OCI-LY3 (cell line): ENCODE data around the gene TMEM132C.

Experiments used
- H2AFZ ChIP-seq: fragments of 200-600, 300-600 bp; shearing (Covaris generic); 2 replicates; pipeline ENCODE4 v1.6.0; 2014; ENCODE audit warnings: antibody characterized with exemption, low read depth, low read length
- H3K27ac ChIP-seq: fragments of 200-600, 300-600 bp; sonication (generic); 2 replicates; pipeline ENCODE4 v1.5.1; 2014; ENCODE audit warnings: mild to moderate bottlenecking, low read length, moderate library complexity, mixed read lengths
- H3K27me3 ChIP-seq: fragments of 200-600, 300-600 bp; sonication (generic); 2 replicates; pipeline ENCODE4 v1.6.1; 2014; ENCODE audit warnings: low read depth, low read length, mixed read lengths
- H3K36me3 ChIP-seq: fragments of 200-600, 300-600 bp; sonication (generic); replicated peaks from 2 replicates; pipeline ENCODE3; 2014; ENCODE audit warnings: low read depth, low read length, mixed read lengths
- H3K4me1 ChIP-seq: fragments of 300-600, 200-600 bp; sonication (generic); 2 replicates; pipeline ENCODE4 v1.6.1; 2014; ENCODE audit warnings: low read length, mixed read lengths
- H3K4me2 ChIP-seq: fragments of 200-600, 300-600 bp; sonication (generic); 2 replicates; pipeline ENCODE4 v1.6.1; 2014; ENCODE audit warnings: low read length, mixed read lengths
- H3K4me3 ChIP-seq: fragments of 300-600, 200-600 bp; sonication (generic); 2 replicates; pipeline ENCODE4 v1.5.1; 2014; ENCODE audit warnings: antibody characterized with exemption, mild to moderate bottlenecking, low read length, moderate library complexity
- H3K79me2 ChIP-seq: fragments of 300-600, 200-600 bp; shearing (Covaris generic); 2 replicates; pipeline ENCODE4 v1.6.1; 2014; ENCODE audit warnings: mild to moderate bottlenecking, low read length, mixed read lengths
- H3K9ac ChIP-seq: fragments of 300-600, 200-600 bp; shearing (Covaris generic); 2 replicates; pipeline ENCODE4 v1.6.0; 2014; ENCODE audit warnings: mild to moderate bottlenecking, low read length, moderate library complexity
- H3K9me3 ChIP-seq: fragments of 200-600, 300-600 bp; shearing (Covaris generic); 2 replicates; pipeline ENCODE4 v1.6.1; 2014; ENCODE audit warnings: low read length, mixed read lengths; ENCODE audit not compliant: insufficient read depth
- H4K20me1 ChIP-seq: fragments of 200-600, 300-600 bp; sonication (generic); 2 replicates; pipeline ENCODE4 v1.6.1; 2016; ENCODE audit warnings: low read length, mixed read lengths; ENCODE audit not compliant: insufficient read depth
- CTCF ChIP-seq: fragments of 200-600, 300-600 bp; sonication (generic); IDR thresholded peaks from 2 replicates; pipeline ENCODE4 v1.5.1; 2014; ENCODE audit warnings: antibody characterized with exemption, low read length, low read depth
- EZH2phosphoT487 ChIP-seq: fragments of 200-600 bp; shearing (Covaris generic); IDR thresholded peaks from 2 replicates; pipeline ENCODE4 v1.6.1; 2018; ENCODE audit warnings: antibody characterized with exemption, mixed run types, low read depth

TMEM132C gene

DNA sequence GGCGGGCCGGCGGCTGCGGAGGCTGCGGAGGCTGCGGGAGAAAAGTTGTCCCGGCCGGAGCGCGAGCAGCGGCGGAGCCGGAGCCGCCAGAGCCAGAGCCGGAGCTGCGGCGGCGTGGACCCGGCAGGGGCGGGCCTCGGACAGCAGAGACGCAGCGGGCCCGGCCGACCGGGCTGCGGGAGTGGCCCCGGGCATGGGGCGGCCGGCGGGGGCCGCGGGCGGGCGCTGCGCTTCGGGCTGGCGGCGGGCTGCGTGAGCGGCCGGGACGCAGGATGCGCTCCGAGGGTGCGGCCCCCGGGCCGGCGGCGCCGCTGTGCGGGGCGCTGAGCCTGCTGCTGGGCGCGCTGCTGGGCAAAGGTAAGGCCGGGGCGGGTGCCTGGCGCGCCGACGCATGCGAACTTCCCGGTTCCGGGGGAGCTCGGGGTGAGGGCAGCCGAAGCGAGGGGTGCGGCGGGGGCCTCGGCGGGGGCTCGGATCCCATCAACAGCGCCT, at the start of gene TMEM132C:
TMEM132C (plus strand) TSS at position 40 of the 492 bp plus-strand sequence; CDS start at position 273, 233 bp downstream.
- Histone ChIP-seq H3K4me3 (no peak within 1 kb of the TSS), H4K20me1 (no peaks in the 10 kb centered on the region), H3K27me3 (no peaks in the 10 kb centered on the region), H3K27ac (no peak within 1 kb of the TSS), H3K9ac (no peak within 1 kb of the TSS), H2AFZ (no peak within 1 kb of the TSS), H3K36me3 (no peaks in the 10 kb centered on the region), H3K4me2 (no peak within 1 kb of the TSS), H3K4me1 (no peaks in the 10 kb centered on the region), H3K9me3 (no peaks in the 10 kb centered on the region), H3K79me2 (no peaks in the 10 kb centered on the region)
- TF ChIP-seq CTCF = no peak
- TF ChIP-seq EZH2phosphoT487 = no peak

DNA sequence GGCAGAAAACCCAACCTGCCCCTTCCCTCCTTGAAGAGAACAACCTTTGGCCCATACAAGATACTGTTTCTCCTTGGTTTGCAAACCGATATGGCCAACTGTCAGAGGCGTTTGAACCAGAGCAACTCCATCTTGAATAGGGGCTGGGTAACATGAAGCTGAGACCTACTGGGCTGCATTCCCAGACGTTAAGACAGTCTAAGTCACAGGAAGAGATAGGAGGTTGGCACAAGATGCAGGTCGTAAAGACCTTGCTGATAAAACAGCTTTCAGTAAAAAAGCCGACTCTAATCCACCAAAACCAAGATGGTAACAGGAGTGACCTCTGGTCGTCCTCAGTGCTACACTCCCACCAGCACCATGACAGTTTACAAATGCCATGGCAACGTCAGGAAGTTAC, 42.7 kb upstream of the TMEM132C start:
- no peak overlapping the region for H3K4me3 ChIP-seq
- H3K4me1 ChIP-seq = no peaks in the 10 kb centered on the region
- no peaks in the 10 kb centered on the region for H4K20me1 ChIP-seq
- no peak overlapping the region for H3K27ac ChIP-seq
- no peak overlapping the region for H3K9ac ChIP-seq
- no peak overlapping the region for H2AFZ ChIP-seq
- no peak for TF ChIP-seq CTCF
- no peaks in the 10 kb centered on the region for H3K27me3 ChIP-seq
- H3K9me3 ChIP-seq = no peaks in the 10 kb centered on the region
- no peak overlapping the region for H3K4me2 ChIP-seq
- H3K36me3 ChIP-seq = no peaks in the 10 kb centered on the region
- no peaks in the 10 kb centered on the region for H3K79me2 ChIP-seq

GRCh38 chr12:128228581-128228980, 38.4 kb upstream of the TMEM132C start:
- Histone ChIP-seq H3K36me3 (no peaks in the 10 kb centered on the region), H3K79me2 (no peaks in the 10 kb centered on the region), H3K4me3 (no peak overlapping the region), H3K9ac (no peak overlapping the region), H3K9me3 (no peaks in the 10 kb centered on the region), H3K4me2 (no peak overlapping the region), H3K27ac (no peak overlapping the region), H3K27me3 (0 out of 2 replicates have a peak, but pooled peaks cover 2% of the 10 kb centered on the region), H2AFZ (no peak overlapping the region), H3K4me1 (no peaks in the 10 kb centered on the region), H4K20me1 (no peaks in the 10 kb centered on the region)
- no peak for TF ChIP-seq CTCF
- TF ChIP-seq EZH2phosphoT487 = no peak

DNA sequence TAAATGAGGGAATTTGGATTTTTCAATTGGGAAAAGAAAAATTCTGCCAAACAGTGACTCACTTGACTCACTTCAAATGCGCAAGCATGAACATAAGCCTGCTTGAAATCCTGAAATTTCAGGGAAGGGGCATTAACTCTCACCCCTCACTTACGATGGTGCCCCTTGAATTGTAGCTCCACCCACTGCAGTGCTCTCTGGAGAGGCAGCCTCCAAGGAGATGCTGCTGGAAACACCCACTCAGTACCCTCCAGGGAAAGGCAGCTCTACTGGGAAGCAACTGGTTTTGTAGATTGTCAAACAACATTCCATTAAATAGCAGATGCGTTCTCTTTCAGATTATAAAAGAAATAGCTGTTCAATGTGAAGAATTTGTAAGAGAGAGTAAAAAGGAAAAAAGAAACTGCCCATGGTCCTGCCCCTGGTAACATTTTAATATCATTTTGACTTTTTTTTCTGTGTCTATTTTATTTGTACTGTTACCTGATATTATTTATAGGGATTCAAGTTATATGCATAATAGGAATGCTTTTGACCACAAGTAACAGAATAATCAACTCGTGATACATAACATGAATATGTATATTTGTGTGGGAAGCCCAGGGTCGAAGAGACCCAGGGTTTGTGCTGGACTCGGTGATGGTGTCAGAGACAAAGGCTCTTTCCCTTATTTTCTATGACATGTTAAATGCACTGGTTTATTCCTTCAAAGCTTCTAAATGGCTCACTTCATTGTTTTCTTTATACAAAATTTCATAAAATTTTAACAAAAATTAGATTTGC, 31.1 kb upstream of the TMEM132C start:
- Histone ChIP-seq H3K9me3 (no peaks in the 10 kb centered on the region), H3K4me2 (no peak overlapping the region), H3K4me1 (no peaks in the 10 kb centered on the region), H3K27me3 (0 out of 2 replicates have a peak, but pooled peaks cover 8% of the 10 kb centered on the region), H3K27ac (no peak overlapping the region), H4K20me1 (no peaks in the 10 kb centered on the region), H3K9ac (no peak overlapping the region), H3K36me3 (no peaks in the 10 kb centered on the region), H3K4me3 (no peak overlapping the region), H2AFZ (no peak overlapping the region), H3K79me2 (no peaks in the 10 kb centered on the region)
- TF ChIP-seq CTCF = no peak
- TF ChIP-seq EZH2phosphoT487 = no peak
